HG03064 (cell line): Measurements from ENCODE around the gene TRABD2B.

Experiments
- ATAC-seq: cut with Tn5 transposase; IDR thresholded peaks from one replicate; pipeline ENCODE4 v1.9.1; 2021; ENCODE audit warnings: low read depth; ENCODE audit not compliant: unreplicated experiment

Gene TRABD2B

GRCh38 chr1:47914218-47914938, 82.8 kb downstream of the TRABD2B start:
- ATAC-seq: no peak

- no peak for ATAC-seq
Observed at GRCh38 chr1:47913225-47913823, 83.9 kb downstream of the TRABD2B start.

GRCh38 chr1:47912756-47913155, 84.4 kb downstream of the TRABD2B start:
- no peak for ATAC-seq

- ATAC-seq: no peak
Observed at GRCh38 chr1:47911892-47912291, 85.3 kb downstream of the TRABD2B start.

GRCh38 chr1:47911424-47911823, 85.8 kb downstream of the TRABD2B start:
- ATAC-seq: no peak

GRCh38 chr1:47908258-47908657, 88.9 kb downstream of the TRABD2B start:
- ATAC-seq: no peak

GRCh38 chr1:47907177-47907528, 90.0 kb downstream of the TRABD2B start:
- no peak for ATAC-seq

GRCh38 chr1:47906527-47907176, 90.5 kb downstream of the TRABD2B start:
- no peak for ATAC-seq

GRCh38 chr1:47906009-47906432, 91.2 kb downstream of the TRABD2B start:
- no peak for ATAC-seq

- ATAC-seq: no peak
Observed at GRCh38 chr1:47903723-47904122, 93.5 kb downstream of the TRABD2B start.

GRCh38 chr1:47901001-47901575, 96.1 kb downstream of the TRABD2B start:
- no peak for ATAC-seq

- no peak for ATAC-seq
Observed at GRCh38 chr1:47898133-47898845, 98.9 kb downstream of the TRABD2B start.

GRCh38 chr1:47895279-47896125, 101.7 kb downstream of the TRABD2B start:
- no peak for ATAC-seq

GRCh38 chr1:47894410-47895278, 102.5 kb downstream of the TRABD2B start:
- ATAC-seq: no peak

- no peak for ATAC-seq
Observed at GRCh38 chr1:47893412-47893811, 103.8 kb downstream of the TRABD2B start.

GRCh38 chr1:47890779-47891178, 106.4 kb downstream of the TRABD2B start:
- no peak for ATAC-seq

GRCh38 chr1:47888294-47888629, 108.9 kb downstream of the TRABD2B start:
- no peak for ATAC-seq

GRCh38 chr1:47887475-47888293, 109.5 kb downstream of the TRABD2B start:
- ATAC-seq: no peak
